Kidney glomerular epithelial cell (primary cell): ENCODE data around the gene ORMDL3.
A peak's percentile ranks its signal among the peaks of the same experiment; 100 is the strongest.
"Not testable (repeated sequence)": the region's sequence is repeated elsewhere in the genome, so short reads cannot be mapped to it uniquely, and the experiment has no call there.

Experiments
- DNase-seq: peaks from one replicate; lab custom pipeline; 2025; lab: John Stamatoyannopoulos, UW

Gene ORMDL3

GRCh38 chr17:39949028-39949427 lies 21.6 kb upstream of the ORMDL3 start:
- DNase-seq = no peak

GRCh38 chr17:39948489-39948828 lies 21.1 kb upstream of the ORMDL3 start:
- DNase-seq = not testable (repeated sequence)

GRCh38 chr17:39946551-39947330 lies 19.3 kb upstream of the ORMDL3 start:
- no peak for DNase-seq

GRCh38 chr17:39944393-39944711 lies 17.0 kb upstream of the ORMDL3 start:
- DNase-seq = no peak

- no peak for DNase-seq
These were observed 16.4 kb upstream of the ORMDL3 start for GRCh38 chr17:39943702-39944392.

- peak; percentile 52 for DNase-seq
These were observed 12.4 kb upstream of the ORMDL3 start for GRCh38 chr17:39939588-39940419.

GRCh38 chr17:39939106-39939505 lies 11.7 kb upstream of the ORMDL3 start:
- no peak for DNase-seq

- no peak for DNase-seq
These were observed 10.9 kb upstream of the ORMDL3 start for GRCh38 chr17:39938140-39938869.

- no peak for DNase-seq
These were observed 10.0 kb upstream of the ORMDL3 start for GRCh38 chr17:39937447-39937846.

- no peak for DNase-seq
These were observed 8.5 kb upstream of the ORMDL3 start for GRCh38 chr17:39935909-39936308.

- no peak for DNase-seq
These were observed 6.9 kb upstream of the ORMDL3 start for GRCh38 chr17:39934324-39934723.

GRCh38 chr17:39933912-39934311 lies 6.5 kb upstream of the ORMDL3 start:
- no peak for DNase-seq

GRCh38 chr17:39929646-39930407 lies 2.4 kb upstream of the ORMDL3 start:
- peak; percentile 32 for DNase-seq

- DNase-seq = peak; percentile 92
These were observed 1.7 kb upstream of the ORMDL3 start for GRCh38 chr17:39928858-39929645.

GRCh38 chr17:39927929-39928857 lies 792 bp upstream of the ORMDL3 start:
- no peak for DNase-seq

- DNase-seq = no peak
These were observed 757 bp downstream of the ORMDL3 start for GRCh38 chr17:39926588-39927100.

GRCh38 chr17:39926135-39926587 lies 1.2 kb downstream of the ORMDL3 start:
- DNase-seq = no peak

GRCh38 chr17:39925282-39926134 lies 1.9 kb downstream of the ORMDL3 start:
- no peak for DNase-seq
